DOHH2 (cell line): ENCODE data around the gene TOP2A.

Experiments used
- H3F3A ChIP-seq: fragments of 200-600 bp; sonication (generic), shearing (Covaris generic); 2 replicates; pipeline ENCODE4 v1.6.0; 2016; ENCODE audit warnings: antibody characterized with exemption, mild to moderate bottlenecking; ENCODE audit not compliant: control insufficient read depth, insufficient read depth
- H3K27ac ChIP-seq: fragments of 200-600 bp; sonication (generic); 2 replicates; pipeline ENCODE4 v1.5.1; 2014; ENCODE audit warnings: low read depth, mild to moderate bottlenecking, low read length, moderate library complexity
- H3K27me3 ChIP-seq: fragments of 200-600 bp; sonication (generic); 2 replicates; pipeline ENCODE4 v1.6.1; 2014; ENCODE audit warnings: mild to moderate bottlenecking, low read length, mixed read lengths; ENCODE audit not compliant: control insufficient read depth
- H3K36me3 ChIP-seq: fragments of 200-600 bp; sonication (generic); 2 replicates; pipeline ENCODE4 v1.6.1; 2014; ENCODE audit warnings: mild to moderate bottlenecking, low read length, moderate library complexity, mixed read lengths; ENCODE audit not compliant: control insufficient read depth
- H3K4me1 ChIP-seq: fragments of 200-600 bp; sonication (generic); 2 replicates; pipeline ENCODE4 v1.6.1; 2014; ENCODE audit warnings: mild to moderate bottlenecking, low read length, mixed read lengths; ENCODE audit not compliant: control insufficient read depth
- H3K4me2 ChIP-seq: fragments of 200-600 bp; sonication (generic); 2 replicates; pipeline ENCODE4 v1.6.0; 2014; ENCODE audit warnings: mild to moderate bottlenecking, low read length, moderate library complexity
- H3K4me3 ChIP-seq: fragments of 200-600 bp; sonication (generic); 2 replicates; pipeline ENCODE4 v1.5.1; 2014; ENCODE audit warnings: mild to moderate bottlenecking, low read length, mixed read lengths
- H3K79me2 ChIP-seq: fragments of 200-600 bp; sonication (generic); 2 replicates; pipeline ENCODE4 v1.6.1; 2014; ENCODE audit warnings: mild to moderate bottlenecking, low read length, mixed read lengths; ENCODE audit not compliant: control insufficient read depth
- H3K9me2 ChIP-seq: fragments of 200-600 bp; sonication (generic); replicated peaks from 2 replicates; pipeline ENCODE4 v1.6.1; 2014; ENCODE audit warnings: mild to moderate bottlenecking, low read length, mixed read lengths; ENCODE audit not compliant: control insufficient read depth
- H3K9me3 ChIP-seq: fragments of 200-600 bp; sonication (generic); 2 replicates; pipeline ENCODE4 v1.6.1; 2014; ENCODE audit warnings: antibody characterized with exemption, low read length, mixed read lengths; ENCODE audit not compliant: control insufficient read depth, insufficient read depth
- H4K20me1 ChIP-seq: fragments of 200-600 bp; sonication (generic); 2 replicates; pipeline ENCODE4 v1.6.0; 2014; ENCODE audit warnings: low read depth, mild to moderate bottlenecking, antibody characterized with exemption, low read length, moderate library complexity; ENCODE audit not compliant: control insufficient read depth, insufficient read depth
- EZH2phosphoT487 ChIP-seq: fragments of 200-600 bp; sonication (generic); IDR thresholded peaks from 2 replicates; pipeline ENCODE4 v1.6.1; 2017; ENCODE audit warnings: borderline replicate concordance, mild to moderate bottlenecking, antibody characterized with exemption, low read length, moderate library complexity, mixed read lengths
- TF ChIP-seq, protein P1 (sequence below): fragments of 200-600 bp; sonication (generic); IDR thresholded peaks from one replicate; pipeline ENCODE4 v1.5.1; 2014; ENCODE audit warnings: antibody characterized with exemption, mild to moderate bottlenecking, low read depth, low read length; ENCODE audit not compliant: poor library complexity, severe bottlenecking

Gene TOP2A

DNA sequence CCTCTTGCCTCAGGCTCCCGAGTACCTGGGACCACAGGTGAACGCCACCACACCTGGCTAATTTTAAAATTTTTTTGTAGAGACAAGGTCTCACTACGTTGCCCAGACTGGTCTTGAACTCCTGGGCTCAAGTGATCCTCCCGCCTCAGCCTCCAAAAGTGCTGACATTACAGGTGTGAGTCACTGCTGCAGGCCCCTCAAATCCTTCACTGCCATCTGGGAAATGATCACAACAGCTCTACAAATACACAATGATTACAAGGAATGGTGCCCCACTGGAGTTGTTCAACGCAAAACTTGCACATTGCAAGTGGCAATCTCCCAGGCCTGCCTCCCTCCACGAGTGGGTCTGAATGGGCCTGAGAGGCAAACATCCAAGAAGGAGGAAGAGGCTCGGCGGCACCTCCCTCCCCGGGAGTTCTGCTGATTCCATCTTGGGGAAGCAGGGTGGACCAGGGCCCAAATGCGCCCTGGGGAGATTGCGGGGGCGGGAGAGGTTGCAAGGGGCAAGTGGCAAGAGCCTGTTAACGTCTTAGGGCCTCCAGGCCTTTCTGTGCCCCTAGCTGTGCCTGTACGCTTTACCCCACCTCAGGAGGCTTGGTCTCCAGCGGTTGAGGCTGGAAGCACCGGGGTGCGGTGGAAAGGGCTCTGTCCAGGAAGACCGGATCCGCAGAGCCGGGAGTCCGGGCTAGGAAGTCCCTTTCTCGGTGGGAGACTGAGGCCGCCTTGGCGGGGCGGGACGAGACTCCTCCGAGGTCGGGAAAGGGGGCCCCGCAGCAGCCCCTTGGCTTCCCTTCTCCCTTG is 24.9 kb upstream of the TOP2A start:
- no peaks in the 10 kb centered on the region for H3K9me3 ChIP-seq
- H3K4me1 ChIP-seq: peaks cover 7% of the 10 kb centered on the region
- H3K79me2 ChIP-seq: no peaks in the 10 kb centered on the region
- no peak overlapping the region for H3K4me3 ChIP-seq
- H3K36me3 ChIP-seq: no peaks in the 10 kb centered on the region
- no peaks in the 10 kb centered on the region for H4K20me1 ChIP-seq
- TF ChIP-seq, protein P1, sequence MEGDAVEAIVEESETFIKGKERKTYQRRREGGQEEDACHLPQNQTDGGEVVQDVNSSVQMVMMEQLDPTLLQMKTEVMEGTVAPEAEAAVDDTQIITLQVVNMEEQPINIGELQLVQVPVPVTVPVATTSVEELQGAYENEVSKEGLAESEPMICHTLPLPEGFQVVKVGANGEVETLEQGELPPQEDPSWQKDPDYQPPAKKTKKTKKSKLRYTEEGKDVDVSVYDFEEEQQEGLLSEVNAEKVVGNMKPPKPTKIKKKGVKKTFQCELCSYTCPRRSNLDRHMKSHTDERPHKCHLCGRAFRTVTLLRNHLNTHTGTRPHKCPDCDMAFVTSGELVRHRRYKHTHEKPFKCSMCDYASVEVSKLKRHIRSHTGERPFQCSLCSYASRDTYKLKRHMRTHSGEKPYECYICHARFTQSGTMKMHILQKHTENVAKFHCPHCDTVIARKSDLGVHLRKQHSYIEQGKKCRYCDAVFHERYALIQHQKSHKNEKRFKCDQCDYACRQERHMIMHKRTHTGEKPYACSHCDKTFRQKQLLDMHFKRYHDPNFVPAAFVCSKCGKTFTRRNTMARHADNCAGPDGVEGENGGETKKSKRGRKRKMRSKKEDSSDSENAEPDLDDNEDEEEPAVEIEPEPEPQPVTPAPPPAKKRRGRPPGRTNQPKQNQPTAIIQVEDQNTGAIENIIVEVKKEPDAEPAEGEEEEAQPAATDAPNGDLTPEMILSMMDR: no peak
- TF ChIP-seq EZH2phosphoT487: peak; percentile 83; the same call in 1 of the 2 replicates
- H3K4me2 ChIP-seq: no peak overlapping the region; the same call in 1 of the 2 replicates
- H3K9me2 ChIP-seq: no peaks in the 10 kb centered on the region
- no peak overlapping the region for H3K27ac ChIP-seq
- peaks cover 58% of the 10 kb centered on the region for H3K27me3 ChIP-seq
- no peaks in the 10 kb centered on the region for H3F3A ChIP-seq

- no peaks in the 10 kb centered on the region for H3K36me3 ChIP-seq
- H3K4me1 ChIP-seq: peaks cover 9% of the 10 kb centered on the region
- no peaks in the 10 kb centered on the region for H3K79me2 ChIP-seq
- no peaks in the 10 kb centered on the region for H3K9me3 ChIP-seq
- H3K4me2 ChIP-seq: no peak overlapping the region
- H3K27me3 ChIP-seq: peaks cover 38% of the 10 kb centered on the region
- no peaks in the 10 kb centered on the region for H3K9me2 ChIP-seq
- no peaks in the 10 kb centered on the region for H3F3A ChIP-seq
- no peaks in the 10 kb centered on the region for H4K20me1 ChIP-seq
- H3K4me3 ChIP-seq: no peak overlapping the region
- TF ChIP-seq EZH2phosphoT487: no peak
- TF ChIP-seq, protein P1: no peak
- no peak overlapping the region for H3K27ac ChIP-seq
Measured at GRCh38 chr17:40440166-40440565, 22.5 kb upstream of the TOP2A start.

DNA sequence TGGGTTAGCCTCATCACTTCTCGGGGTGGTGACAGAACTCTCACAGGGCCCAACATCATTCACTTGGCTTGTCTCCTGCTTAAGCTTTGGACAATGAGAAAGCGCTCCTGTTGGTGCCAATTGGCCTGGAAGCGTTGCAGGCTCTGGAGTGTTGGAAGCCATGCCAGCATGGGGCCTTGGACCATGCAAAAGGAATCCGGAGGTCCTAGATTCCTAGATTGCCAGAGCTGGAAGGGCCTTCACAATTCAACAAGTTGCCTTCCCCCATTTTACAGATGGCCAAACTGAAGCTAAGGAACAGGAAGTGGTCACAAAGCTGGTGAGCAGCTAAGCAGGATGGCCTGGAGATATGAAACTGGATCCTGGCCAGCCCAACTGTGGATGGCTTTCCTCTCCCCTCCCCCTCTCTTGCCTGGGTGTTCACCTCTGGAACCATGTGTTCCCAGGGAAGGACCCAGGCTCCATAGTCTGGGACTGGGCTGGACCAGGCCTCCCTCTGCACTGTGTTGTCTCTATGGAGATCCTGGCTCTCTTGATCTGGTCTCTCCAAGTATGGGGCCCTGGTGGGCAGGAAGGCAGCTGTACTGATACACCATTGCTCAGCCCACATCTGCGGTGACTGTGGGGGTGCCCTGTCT is 19.5 kb upstream of the TOP2A start:
- H3K4me1 ChIP-seq: peaks cover 7% of the 10 kb centered on the region; the same call in 1 of the 2 replicates
- H3K79me2 ChIP-seq: no peaks in the 10 kb centered on the region
- H3K36me3 ChIP-seq: no peaks in the 10 kb centered on the region
- no peaks in the 10 kb centered on the region for H4K20me1 ChIP-seq
- H3K4me3 ChIP-seq: no peak overlapping the region
- no peaks in the 10 kb centered on the region for H3K9me2 ChIP-seq
- peaks cover 11% of the 10 kb centered on the region for H3K27me3 ChIP-seq
- H3F3A ChIP-seq: no peaks in the 10 kb centered on the region
- TF ChIP-seq, protein P1: no peak
- TF ChIP-seq EZH2phosphoT487: no peak
- no peak overlapping the region for H3K27ac ChIP-seq
- no peaks in the 10 kb centered on the region for H3K9me3 ChIP-seq
- no peak overlapping the region for H3K4me2 ChIP-seq
